ENCODE data around the gene MIA3.
A peak's percentile ranks its signal among the peaks of the same experiment; 100 is the strongest.
"Not testable (repeated sequence)": the region's sequence is repeated elsewhere in the genome, so short reads cannot be mapped to it uniquely, and the experiment has no call there.

Gene MIA3

DNA sequence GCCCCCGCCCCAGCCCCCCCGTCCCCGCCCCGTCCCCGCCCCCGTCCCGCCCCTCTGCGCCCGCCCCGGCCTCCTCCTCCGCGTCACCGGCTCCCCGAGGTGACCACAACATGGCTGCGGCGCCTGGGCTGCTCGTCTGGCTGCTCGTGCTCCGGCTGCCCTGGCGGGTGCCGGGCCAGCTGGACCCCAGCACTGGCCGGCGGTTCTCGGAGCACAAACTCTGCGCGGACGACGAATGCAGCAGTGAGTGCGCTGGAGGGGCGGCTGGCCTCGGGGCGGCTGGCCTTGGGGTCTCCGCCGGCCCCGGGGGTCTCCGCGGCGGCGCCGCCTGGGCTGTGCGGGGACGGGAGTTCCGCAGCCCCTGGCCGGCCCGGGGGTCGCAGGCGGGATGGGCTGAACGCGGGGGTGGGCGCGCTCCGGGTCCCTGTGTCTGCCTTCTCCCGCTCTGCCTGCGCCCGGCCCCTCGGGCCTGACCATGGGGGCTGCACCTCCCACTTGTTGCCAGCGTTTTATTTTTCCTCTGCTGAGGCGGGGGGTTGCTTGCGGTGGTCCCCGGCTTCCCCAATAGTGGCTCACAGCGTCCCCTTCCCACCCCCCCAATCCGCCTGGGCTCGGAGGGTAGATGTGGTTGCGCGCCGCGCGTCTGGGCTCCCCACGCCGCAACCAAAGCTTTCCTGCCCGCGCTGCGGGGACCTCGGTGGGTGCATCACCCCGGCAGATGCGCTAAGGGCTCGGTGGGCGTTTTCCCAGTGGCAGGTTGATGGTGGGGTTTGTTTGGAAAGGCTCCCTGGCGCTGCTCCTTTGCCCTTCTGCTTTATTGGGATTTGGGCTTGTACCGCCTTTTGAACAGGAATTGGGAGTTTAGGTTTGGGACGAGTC is at the start of gene MIA3:
MIA3 (plus strand) TSS at position 97 of the 879 bp plus-strand sequence; CDS start at position 111, 14 bp downstream.
- DNase-seq (ENCODE audit: insufficient read length, low spot score) (peak; percentile 83), FAIRE-seq (no peak)

DNA sequence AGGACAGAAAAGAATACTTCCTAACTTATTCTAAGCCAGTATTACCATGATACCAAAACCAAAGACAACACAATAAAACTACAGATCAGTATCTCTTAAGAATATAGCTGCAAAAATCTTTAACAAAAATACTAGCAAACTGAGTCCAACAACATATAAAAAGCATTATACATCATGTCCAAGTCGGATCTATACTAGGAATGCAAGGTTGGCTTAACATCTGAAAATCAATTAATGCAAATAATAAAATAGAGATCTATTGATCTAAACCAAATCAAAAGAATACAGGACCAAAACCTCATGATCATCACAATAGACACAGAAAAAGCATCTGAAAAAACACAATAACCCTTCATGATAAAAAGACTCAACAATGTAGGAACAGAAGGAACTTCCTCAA is 47.1 kb upstream of the MIA3 start:
- DNase-seq (ENCODE audit: insufficient read length, low spot score) (no peak), FAIRE-seq (no peak)

DNA sequence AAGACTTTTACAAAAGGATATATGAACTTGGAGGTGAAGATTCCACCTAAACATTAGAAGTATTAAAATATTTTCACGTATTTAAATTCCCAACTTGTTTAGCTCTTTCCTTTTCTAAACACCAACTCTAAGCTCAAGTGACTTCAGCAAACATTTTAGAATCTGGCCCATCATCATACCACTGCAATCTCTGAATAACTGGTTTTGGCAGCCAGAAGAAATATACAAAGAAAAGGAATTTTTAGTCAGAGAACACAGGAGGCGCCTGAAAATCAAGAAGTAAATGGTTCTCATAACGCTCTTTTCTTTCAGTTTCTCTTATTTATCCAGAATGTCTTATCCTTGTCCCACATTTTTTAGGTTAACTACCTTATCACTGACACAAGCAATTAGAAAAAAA is 38.6 kb upstream of the MIA3 start:
- DNase-seq (ENCODE audit: insufficient read length, low spot score) (no peak), FAIRE-seq (no peak)

GRCh38 chr1:222582099-222582774 is 35.7 kb upstream of the MIA3 start:
- peak; percentile 55 for FAIRE-seq

GRCh38 chr1:222583079-222583478 is 34.8 kb upstream of the MIA3 start:
- DNase-seq (ENCODE audit: insufficient read length, low spot score) (peak; percentile 15), FAIRE-seq (peak; percentile 94)

More at GRCh38 chr1:222582099-222582774, 35.7 kb upstream of the MIA3 start:
- no peak for DNase-seq (ENCODE audit: insufficient read length, low spot score)

DNA sequence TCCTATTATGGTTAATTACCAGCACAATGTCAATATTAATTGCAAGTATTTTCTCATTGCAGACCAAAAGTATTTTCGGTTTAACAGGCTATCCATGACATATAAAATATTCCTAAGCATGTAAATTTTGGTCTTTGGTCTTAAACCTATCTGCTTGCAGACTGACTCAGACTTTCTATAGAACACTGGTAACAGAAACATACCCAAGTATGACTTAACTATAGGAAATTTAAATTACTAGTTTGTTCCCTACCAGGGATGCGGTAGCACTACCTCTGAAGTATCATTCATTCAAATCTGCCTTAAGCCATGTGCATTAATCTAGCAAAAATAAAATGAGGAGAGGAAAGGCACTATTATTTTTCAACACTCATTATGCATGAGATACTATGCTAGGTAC is 31.1 kb upstream of the MIA3 start:
- DNase-seq (ENCODE audit: insufficient read length, low spot score) (no peak), FAIRE-seq (peak; percentile 18)

GRCh38 chr1:222588135-222588534 is 29.8 kb upstream of the MIA3 start:
- no peak for FAIRE-seq
- DNase-seq (ENCODE audit: insufficient read length, low spot score) = no peak

GRCh38 chr1:222589462-222590302 is 28.2 kb upstream of the MIA3 start, which contains the start of gene TAF1A:
Gene TAF1A (minus strand): TSS chr1:222589933.
- peak; percentile 97 for FAIRE-seq

DNA sequence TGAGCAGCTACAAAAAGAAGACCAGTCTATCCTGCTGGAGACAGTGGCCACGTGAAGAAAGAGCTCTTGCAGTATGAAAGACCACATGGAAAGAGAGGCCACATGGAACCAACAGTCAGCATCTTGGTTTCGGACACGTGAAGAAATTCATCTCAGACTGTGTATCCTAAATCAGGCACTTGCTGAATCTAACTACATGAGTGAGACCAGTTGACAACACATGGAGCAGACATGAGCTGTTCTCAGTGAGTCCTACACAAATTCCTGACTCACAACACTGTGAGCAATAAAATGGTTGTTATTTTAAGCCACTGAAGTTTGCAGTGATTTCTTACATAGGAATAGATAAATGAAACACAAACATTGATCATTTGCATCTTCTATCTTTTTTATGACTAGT is 25.7 kb upstream of the MIA3 start:
- no peak for FAIRE-seq

More at GRCh38 chr1:222589462-222590302, 28.2 kb upstream of the MIA3 start, which contains the start of gene TAF1A:
- DNase-seq (ENCODE audit: insufficient read length, low spot score) = peak; percentile 62

DNA sequence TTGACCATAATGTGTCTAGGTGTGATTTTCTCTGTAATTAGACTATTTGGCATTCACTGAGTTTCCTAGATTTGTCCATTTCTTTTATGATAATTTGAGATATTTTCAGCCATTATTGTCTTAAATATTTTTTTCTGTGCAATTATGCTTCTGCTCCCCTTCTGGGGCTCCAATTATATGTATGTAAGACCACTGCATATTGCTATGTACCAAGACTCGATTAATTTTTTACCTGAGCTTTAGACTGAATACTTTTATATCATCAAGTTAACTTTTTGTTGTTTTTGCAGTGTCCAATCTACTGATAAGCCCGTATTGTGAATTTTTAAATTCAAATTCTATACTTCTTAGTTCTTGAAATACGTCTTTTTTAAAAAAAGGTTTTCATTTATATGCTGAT is 23.1 kb upstream of the MIA3 start:
- no peak for DNase-seq (ENCODE audit: insufficient read length, low spot score)

More for the DNA sequence above, 25.7 kb upstream of the MIA3 start:
- DNase-seq (ENCODE audit: insufficient read length, low spot score) = no peak

DNA sequence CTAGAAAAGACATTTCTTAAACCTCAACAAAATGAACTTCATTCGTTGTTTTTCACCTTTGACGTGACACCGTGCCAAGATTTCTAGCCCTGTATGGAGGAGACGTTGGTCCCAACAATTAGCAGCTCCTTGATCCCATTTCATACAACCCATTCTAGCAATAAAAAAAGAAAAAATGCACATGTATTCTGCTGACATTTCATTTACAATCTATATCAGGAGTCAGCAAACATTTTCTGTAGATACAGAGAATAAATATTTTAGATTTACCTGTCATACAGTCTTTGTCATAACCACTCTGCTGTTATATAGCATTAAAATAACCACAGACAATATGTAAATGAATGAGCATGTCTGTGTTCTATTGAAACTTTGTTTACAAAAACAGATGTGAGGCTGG is 21.2 kb upstream of the MIA3 start:
- no peak for DNase-seq (ENCODE audit: insufficient read length, low spot score)
- FAIRE-seq = no peak

More for the DNA sequence above, 23.1 kb upstream of the MIA3 start:
- no peak for FAIRE-seq

- no peak for DNase-seq (ENCODE audit: insufficient read length, low spot score)
- no peak for FAIRE-seq
Measured at GRCh38 chr1:222600281-222600680, 17.6 kb upstream of the MIA3 start.

- DNase-seq (ENCODE audit: insufficient read length, low spot score) = no peak
Measured at GRCh38 chr1:222601257-222601656, 16.6 kb upstream of the MIA3 start.

DNA sequence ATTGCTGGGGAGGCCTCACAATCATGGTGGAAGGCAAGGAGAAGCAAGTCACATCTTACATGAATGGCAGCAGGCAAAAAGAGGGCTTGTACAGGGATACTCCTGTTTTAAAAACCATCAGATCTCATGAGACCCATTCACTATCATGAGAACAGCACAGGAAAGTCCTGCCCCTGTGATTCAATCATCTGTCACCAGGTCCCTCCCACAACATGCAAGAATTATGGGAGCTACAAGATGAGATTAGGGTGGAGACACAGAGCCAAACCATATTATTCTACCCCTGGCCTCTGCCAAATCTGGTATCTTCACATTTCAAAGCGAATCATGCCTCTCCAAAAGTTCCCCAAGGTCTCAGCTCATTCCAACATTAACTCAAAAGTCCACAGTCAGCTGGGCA is 11.1 kb upstream of the MIA3 start:
- DNase-seq (ENCODE audit: insufficient read length, low spot score) = no peak
- FAIRE-seq = no peak

More at GRCh38 chr1:222601257-222601656, 16.6 kb upstream of the MIA3 start:
- no peak for FAIRE-seq

DNA sequence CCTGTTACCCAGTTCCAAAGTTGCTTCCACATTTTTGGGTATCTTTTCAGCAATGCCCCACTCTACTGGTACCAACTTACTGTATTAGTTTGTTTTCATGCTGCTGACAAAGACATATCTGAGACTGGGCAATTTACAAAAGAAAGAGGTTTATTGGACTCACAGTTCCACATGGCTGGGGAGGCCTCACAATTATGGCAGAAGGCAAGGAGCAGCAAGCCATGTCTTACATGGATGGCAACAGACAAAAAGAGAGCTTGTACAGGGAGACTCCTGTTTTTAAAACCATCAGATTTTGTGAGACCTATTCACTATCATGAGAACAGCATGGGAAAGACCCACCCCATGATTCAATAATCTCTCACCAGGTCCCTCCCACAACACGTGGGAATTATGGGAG is 8.8 kb upstream of the MIA3 start:
- not testable (repeated sequence) for FAIRE-seq; DNase-seq (ENCODE audit: insufficient read length, low spot score)

GRCh38 chr1:222610728-222611127 is 7.2 kb upstream of the MIA3 start:
- no peak for DNase-seq (ENCODE audit: insufficient read length, low spot score)

GRCh38 chr1:222613627-222614026 is 4.3 kb upstream of the MIA3 start:
- DNase-seq (ENCODE audit: insufficient read length, low spot score) (no peak), FAIRE-seq (no peak)

More at GRCh38 chr1:222610728-222611127, 7.2 kb upstream of the MIA3 start:
- FAIRE-seq = no peak

DNA sequence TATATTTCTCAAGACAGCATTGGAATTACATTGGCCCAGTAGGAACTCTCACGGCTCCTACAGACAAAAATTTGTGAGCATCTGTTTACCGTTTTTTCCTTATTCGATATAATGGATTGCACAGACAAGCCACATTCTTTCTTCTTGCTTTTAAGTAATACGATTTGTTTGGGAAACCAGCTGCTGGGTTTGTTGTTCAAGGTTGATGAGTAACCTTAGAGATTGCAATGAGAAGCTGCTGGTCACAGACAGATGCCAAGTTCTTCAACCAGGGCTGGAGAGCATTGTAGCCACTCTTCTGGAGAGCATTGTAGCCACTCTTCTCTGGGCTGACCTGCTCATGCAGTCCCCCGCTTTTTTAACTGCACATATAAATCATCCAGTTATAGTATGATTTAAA is 1.4 kb upstream of the MIA3 start:
- FAIRE-seq (no peak), DNase-seq (ENCODE audit: insufficient read length, low spot score) (no peak)

DNA sequence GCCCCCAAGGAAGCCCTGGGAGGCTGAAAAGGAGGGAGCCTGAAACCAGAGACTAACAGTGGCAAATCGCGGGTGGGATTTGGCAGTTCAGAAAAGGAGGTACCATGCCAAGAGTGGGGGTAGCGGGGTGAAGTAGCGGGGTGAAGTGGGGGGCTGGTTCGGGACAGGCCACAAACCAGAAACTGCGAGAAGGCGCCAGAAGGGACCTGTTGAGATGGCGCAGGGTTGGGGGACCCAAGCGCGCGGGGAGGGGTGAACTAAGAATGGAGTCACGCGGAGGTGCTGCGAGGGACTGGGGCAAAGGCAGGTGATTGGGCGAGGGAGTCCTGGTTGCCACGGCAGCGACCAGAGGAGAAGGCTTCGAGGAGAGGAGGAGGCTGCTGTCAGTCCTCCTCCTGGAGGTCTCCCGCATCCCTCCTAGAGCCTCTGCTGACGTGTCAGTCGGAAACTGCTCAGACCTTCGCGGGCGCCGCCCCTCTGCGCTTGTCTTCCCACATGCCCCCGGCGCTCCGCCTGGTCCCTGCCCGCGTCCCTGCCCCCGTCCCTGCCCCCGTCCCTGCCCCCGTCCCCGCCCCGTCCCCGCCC is 438 bp upstream of the MIA3 start:
- DNase-seq (ENCODE audit: insufficient read length, low spot score) (peak; percentile 78), FAIRE-seq (peak; percentile 68)

DNA sequence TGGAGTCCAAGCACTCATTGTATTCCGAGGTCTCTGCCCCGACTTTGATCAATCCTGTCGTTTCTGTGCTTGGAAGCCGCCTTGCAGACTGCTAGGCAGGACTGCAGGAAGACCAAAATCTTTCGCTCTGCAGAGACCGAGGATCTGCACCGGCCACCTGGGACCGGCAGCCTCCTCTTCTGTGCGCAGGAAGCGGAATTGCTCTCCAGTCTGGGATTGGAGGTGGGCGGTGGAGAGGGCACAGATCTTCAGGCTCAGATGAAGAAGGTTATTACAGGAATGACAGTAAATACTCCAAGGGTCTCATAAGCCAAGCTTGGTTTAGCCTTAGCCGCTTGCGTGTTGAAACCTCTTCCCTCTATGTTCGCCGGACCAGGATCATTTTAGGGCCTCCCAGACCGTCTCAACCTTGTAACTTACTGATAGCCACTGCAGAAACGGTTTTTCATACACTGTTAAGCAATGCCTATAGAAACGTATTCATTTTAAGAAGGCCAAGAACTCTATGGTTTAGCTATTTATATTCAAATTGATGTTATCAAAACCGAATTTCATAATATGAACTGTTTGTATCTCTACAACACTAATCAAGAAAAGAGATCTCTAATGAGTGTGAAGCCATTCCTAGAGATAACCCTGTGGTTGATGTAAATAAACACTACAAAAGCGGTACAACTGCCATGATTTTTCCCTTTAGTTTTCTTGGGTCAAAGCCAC is 1.1 kb downstream of the MIA3 start:
- peak; percentile 31 for FAIRE-seq
- DNase-seq (ENCODE audit: insufficient read length, low spot score) = no peak

All from GM19239 (cell line).